ENCODE data around the gene VPS13C. TPM values are rescaled to one million over a fixed set of nuclear protein-coding genes. Genes with fewer than 3 reads are reported as not detected.

VPS13C gene
- total and polyA plus RNA-seq, 10 donors: 32.9 to 194 (median 147) TPM

GRCh38 chr15:61978225-61978624 is 82.0 kb downstream of the VPS13C start:
- no peaks in the 10 kb centered on the region for H3K9me3 ChIP-seq
- peaks cover 0 to 100% (median 60%) of the 10 kb centered on the region in 6 donors for H3K36me3 ChIP-seq
- H3K27me3 ChIP-seq (replicated peaks in 1 of 7): no peaks in the 10 kb centered on the region
- WGBS, 5 donors: 77 to 98% (median 80%) methylated on average over 3 of the region's 3 CpGs
- TF ChIP-seq CTCF (IDR thresholded peaks at IDR 0.05 in 8 of 11, conservative IDR thresholded peaks at IDR 0.05 in 3 of 11) (no peak), POLR2A (IDR thresholded peaks at IDR 0.05) (no peak), POLR2AphosphoS5 (IDR thresholded peaks at IDR 0.05) (no peak)
- no peak overlapping the region for H3K27ac ChIP-seq
- DNase-seq: no peak
- H3K4me1 ChIP-seq: peaks cover 0 to 15% (median 0%) of the 10 kb centered on the region in 6 donors
- no peak overlapping the region for H3K4me3 ChIP-seq
- intact Hi-C loops (cut with DNase I; ENCODE audit: low total_unique reads): no loop called here

GRCh38 chr15:61974759-61975158 is 85.5 kb downstream of the VPS13C start:
- no peak for TF ChIP-seq POLR2A (IDR thresholded peaks at IDR 0.05)
- no peak for TF ChIP-seq POLR2AphosphoS5 (IDR thresholded peaks at IDR 0.05)
- no peak for TF ChIP-seq CTCF (IDR thresholded peaks at IDR 0.05 in 8 of 11, conservative IDR thresholded peaks at IDR 0.05 in 3 of 11)
- WGBS, 5 donors: 76 to 87% (median 82%) methylated on average over 1 of the region's 1 CpG
- intact Hi-C loops (cut with DNase I; ENCODE audit: low total_unique reads): no loop called here
- Histone ChIP-seq H3K4me3 (no peak overlapping the region), H3K27me3 (replicated peaks in 1 of 7) (no peaks in the 10 kb centered on the region), H3K4me1 (peaks cover 0 to 15% (median 0%) of the 10 kb centered on the region in 6 donors), H3K9me3 (no peaks in the 10 kb centered on the region), H3K36me3 (peaks cover 0 to 100% (median 67%) of the 10 kb centered on the region in 6 donors), H3K27ac (no peak overlapping the region)
- no peak for DNase-seq

- H3K9me3 ChIP-seq: no peaks in the 10 kb centered on the region
- no peak overlapping the region for H3K4me3 ChIP-seq
- TF ChIP-seq CTCF (IDR thresholded peaks at IDR 0.05 in 8 of 11, conservative IDR thresholded peaks at IDR 0.05 in 3 of 11): no peak
- TF ChIP-seq POLR2A (IDR thresholded peaks at IDR 0.05): no peak
- TF ChIP-seq POLR2AphosphoS5 (IDR thresholded peaks at IDR 0.05): no peak
- intact Hi-C loops (cut with DNase I; ENCODE audit: low total_unique reads): no loop called here
- H3K27me3 ChIP-seq (replicated peaks in 1 of 7): no peaks in the 10 kb centered on the region
- no peak for DNase-seq
- no peak overlapping the region for H3K27ac ChIP-seq
- peaks cover 0 to 15% (median 0%) of the 10 kb centered on the region in 6 donors for H3K4me1 ChIP-seq
- WGBS, 5 donors: 18 to 38% (median 28%) methylated on average over 1 of the region's 1 CpG
- peaks cover 0 to 98% (median 67%) of the 10 kb centered on the region in 6 donors for H3K36me3 ChIP-seq
These were observed 86.1 kb downstream of the VPS13C start for GRCh38 chr15:61974118-61974517.

- H3K27ac ChIP-seq: no peak overlapping the region
- no peak overlapping the region for H3K4me3 ChIP-seq
- H3K36me3 ChIP-seq: peaks cover 0 to 100% (median 69%) of the 10 kb centered on the region in 6 donors
- no peaks in the 10 kb centered on the region for H3K4me1 ChIP-seq
- H3K9me3 ChIP-seq: no peaks in the 10 kb centered on the region
- DNase-seq: no peak
- no peaks in the 10 kb centered on the region for H3K27me3 ChIP-seq (replicated peaks in 1 of 7)
- intact Hi-C loops (cut with DNase I; ENCODE audit: low total_unique reads): no loop called here
- WGBS, 5 donors: 86 to 93% (median 91%) methylated on average over 2 of the region's 2 CpGs
- TF ChIP-seq CTCF (IDR thresholded peaks at IDR 0.05 in 8 of 11, conservative IDR thresholded peaks at IDR 0.05 in 3 of 11) (no peak), POLR2AphosphoS5 (IDR thresholded peaks at IDR 0.05) (no peak), POLR2A (IDR thresholded peaks at IDR 0.05) (no peak)
These were observed 108.3 kb downstream of the VPS13C start for GRCh38 chr15:61951949-61952348.

Measured in spleen (tissue), 11 donors.